Vagina (tissue), 2 donors: ENCODE results near the gene MYO1F.

Experiments used
- POLR2A ChIP-seq, 2 donors: fragments of 450-650 bp; IDR thresholded peaks; one replicate each; pipeline ENCODE4 v1.6.1; 2017; ENCODE audit warnings: antibody characterized with exemption in 2 of 2, mild to moderate bottlenecking in 2 of 2, moderate library complexity in 2 of 2
- TF ChIP-seq, protein P1 (sequence below), 3 experiments: fragments of 450-650 bp in 2 of 3; fragments of 200-600 bp in 1 of 3; sonication (generic) in 1 of 3; IDR thresholded peaks; one replicate each; pipeline ENCODE4 v1.5.1; 2017 to 2019; ENCODE audit warnings: antibody characterized with exemption in 3 of 3, mild to moderate bottlenecking in 2 of 3, moderate library complexity in 2 of 3

DNA sequence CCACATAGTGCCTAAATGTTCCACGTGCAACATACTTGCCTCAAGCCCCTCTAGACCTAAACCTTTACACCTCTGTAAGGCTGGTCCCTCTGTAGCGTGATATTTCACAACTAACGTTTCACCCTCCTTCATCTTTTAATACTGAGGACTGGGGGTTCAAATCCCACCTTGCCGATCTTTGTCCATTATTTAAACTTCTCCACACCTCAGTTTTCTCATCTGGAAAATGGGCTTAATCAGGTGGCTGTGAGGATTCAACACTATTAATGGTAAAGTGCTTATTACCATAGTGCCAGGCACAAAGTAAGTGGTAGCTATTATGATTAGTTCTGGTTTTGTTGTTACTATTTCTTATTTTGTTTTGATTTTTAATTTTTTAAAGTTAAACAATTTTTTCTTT lies 40.7 kb upstream of the MYO1F start:
- TF ChIP-seq POLR2A (IDR thresholded peaks at IDR 0.05) = no peak
- TF ChIP-seq, protein P1, sequence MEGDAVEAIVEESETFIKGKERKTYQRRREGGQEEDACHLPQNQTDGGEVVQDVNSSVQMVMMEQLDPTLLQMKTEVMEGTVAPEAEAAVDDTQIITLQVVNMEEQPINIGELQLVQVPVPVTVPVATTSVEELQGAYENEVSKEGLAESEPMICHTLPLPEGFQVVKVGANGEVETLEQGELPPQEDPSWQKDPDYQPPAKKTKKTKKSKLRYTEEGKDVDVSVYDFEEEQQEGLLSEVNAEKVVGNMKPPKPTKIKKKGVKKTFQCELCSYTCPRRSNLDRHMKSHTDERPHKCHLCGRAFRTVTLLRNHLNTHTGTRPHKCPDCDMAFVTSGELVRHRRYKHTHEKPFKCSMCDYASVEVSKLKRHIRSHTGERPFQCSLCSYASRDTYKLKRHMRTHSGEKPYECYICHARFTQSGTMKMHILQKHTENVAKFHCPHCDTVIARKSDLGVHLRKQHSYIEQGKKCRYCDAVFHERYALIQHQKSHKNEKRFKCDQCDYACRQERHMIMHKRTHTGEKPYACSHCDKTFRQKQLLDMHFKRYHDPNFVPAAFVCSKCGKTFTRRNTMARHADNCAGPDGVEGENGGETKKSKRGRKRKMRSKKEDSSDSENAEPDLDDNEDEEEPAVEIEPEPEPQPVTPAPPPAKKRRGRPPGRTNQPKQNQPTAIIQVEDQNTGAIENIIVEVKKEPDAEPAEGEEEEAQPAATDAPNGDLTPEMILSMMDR (IDR thresholded peaks at IDR 0.05) = no peak
